ENCODE data around the gene INPP5D.

DNA sequence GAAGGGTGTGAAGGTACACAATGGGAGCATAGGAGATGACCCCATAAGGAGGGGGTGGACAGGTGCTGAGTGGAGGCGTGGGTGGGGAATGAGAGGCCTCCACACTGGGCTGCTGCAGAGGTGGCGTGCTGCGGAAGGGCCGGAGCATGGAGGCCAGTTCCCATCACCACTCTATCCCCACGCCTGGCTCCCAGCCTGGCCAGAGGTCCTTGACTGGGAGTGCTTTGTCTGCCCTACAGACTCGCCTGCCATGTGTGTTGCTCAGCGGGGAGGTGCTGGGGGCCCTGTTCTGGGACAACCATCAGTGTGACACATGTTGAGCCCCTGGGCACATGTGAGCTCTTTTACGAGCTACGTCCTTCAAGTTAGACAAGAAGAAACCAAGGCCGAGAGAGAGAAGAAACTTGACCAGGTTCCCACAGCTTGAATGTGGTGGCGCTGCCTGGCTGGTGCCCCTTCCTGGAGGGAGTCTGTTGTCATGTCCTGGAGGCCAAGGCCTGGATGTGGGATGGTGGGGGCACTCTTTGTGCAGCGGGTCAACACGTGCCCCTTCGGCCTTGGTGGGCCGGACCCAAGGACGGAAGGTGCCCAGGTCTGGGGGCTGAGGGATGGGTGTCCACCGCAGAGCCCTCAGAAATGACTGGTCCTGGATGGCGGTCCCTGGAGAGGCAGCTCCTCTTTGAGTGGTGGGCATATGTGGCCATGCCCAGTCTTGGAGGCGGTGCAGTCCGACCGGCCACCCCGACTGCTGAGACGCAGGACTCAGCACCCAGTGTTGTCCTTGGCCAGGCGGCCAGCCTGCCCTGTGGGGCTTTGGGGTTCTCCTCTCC lies 1.2 kb upstream of the INPP5D start:
- TF ChIP-seq, protein P1, sequence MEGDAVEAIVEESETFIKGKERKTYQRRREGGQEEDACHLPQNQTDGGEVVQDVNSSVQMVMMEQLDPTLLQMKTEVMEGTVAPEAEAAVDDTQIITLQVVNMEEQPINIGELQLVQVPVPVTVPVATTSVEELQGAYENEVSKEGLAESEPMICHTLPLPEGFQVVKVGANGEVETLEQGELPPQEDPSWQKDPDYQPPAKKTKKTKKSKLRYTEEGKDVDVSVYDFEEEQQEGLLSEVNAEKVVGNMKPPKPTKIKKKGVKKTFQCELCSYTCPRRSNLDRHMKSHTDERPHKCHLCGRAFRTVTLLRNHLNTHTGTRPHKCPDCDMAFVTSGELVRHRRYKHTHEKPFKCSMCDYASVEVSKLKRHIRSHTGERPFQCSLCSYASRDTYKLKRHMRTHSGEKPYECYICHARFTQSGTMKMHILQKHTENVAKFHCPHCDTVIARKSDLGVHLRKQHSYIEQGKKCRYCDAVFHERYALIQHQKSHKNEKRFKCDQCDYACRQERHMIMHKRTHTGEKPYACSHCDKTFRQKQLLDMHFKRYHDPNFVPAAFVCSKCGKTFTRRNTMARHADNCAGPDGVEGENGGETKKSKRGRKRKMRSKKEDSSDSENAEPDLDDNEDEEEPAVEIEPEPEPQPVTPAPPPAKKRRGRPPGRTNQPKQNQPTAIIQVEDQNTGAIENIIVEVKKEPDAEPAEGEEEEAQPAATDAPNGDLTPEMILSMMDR (IDR thresholded peaks at IDR 0.05): no peak
- no peak for TF ChIP-seq POLR2A (IDR thresholded peaks at IDR 0.05)
